PC-3 (cell line): ENCODE data around the gene SLC43A2. TPM values are rescaled to one million over a fixed set of nuclear protein-coding genes. Genes with fewer than 3 reads are reported as not detected.

Experiments
- ATAC-seq: fragments of 200-7000 bp; cut with Tn5 transposase; 2 replicates; pipeline ENCODE4 v1.9.1; 2020; ENCODE audit warnings: mild to moderate bottlenecking, moderate library complexity
- BruUV-seq: library from RNA; stranded (reverse); fragments of 400-500 nt; replicated peaks from 2 replicates; lab custom pipeline; 2021; lab: Mats Ljungman, UMichigan
- CTCF ChIA-PET: fragments of 300-600 bp; sonication (Branson Sonifier 250); formaldehyde crosslinking; loops from one replicate; lab custom pipeline; 2022; ENCODE audit warnings: antibody characterized with exemption; lab: Charles Lee
- POLR2A ChIA-PET: fragments of 300-600 bp; sonication (Branson Sonifier 250); formaldehyde crosslinking; loops from one replicate; lab custom pipeline; 2022; ENCODE audit warnings: antibody characterized with exemption; ENCODE audit not compliant: unreplicated experiment; lab: Charles Lee
- DNase-seq: peaks from one replicate; pipeline ENCODE4 v3.0.0-alpha.2; 2015
- H2AFZ ChIP-seq: fragments of 300-600 bp; sonication (generic); 2 replicates; pipeline ENCODE4 v1.6.0; 2016; ENCODE audit warnings: antibody characterized with exemption, low read length
- H3F3A ChIP-seq: fragments of 300-600 bp; sonication (generic); one replicate; pipeline ENCODE4 v1.6.0; 2017; ENCODE audit warnings: antibody characterized with exemption, low read length, control low read depth, mild to moderate bottlenecking; ENCODE audit not compliant: unreplicated experiment
- H3K27ac ChIP-seq: fragments of 300-600 bp; sonication (generic); 2 replicates; pipeline ENCODE4 v1.5.1; 2016; ENCODE audit warnings: mild to moderate bottlenecking, low read length
- H3K27me3 ChIP-seq: fragments of 300-600 bp; sonication (generic); 2 replicates; pipeline ENCODE4 v1.6.1; 2016; ENCODE audit warnings: low read length, mixed read lengths
- H3K36me3 ChIP-seq: fragments of 300-600 bp; sonication (generic); 2 replicates; pipeline ENCODE4 v1.6.1; 2016; ENCODE audit warnings: low read depth, mixed run types, low read length, mixed read lengths
- H3K4me1 ChIP-seq: fragments of 300-600 bp; sonication (generic); 2 replicates; pipeline ENCODE4 v1.5.1; 2016; ENCODE audit warnings: low read length; ENCODE audit not compliant: insufficient read depth
- H3K4me2 ChIP-seq: fragments of 300-600 bp; sonication (generic); 2 replicates; pipeline ENCODE4 v1.6.0; 2016; ENCODE audit warnings: low read length
- H3K4me3 ChIP-seq: fragments of 300-600 bp; sonication (generic); 2 replicates; pipeline ENCODE4 v1.5.1; 2016; ENCODE audit warnings: mild to moderate bottlenecking, low read length, mixed read lengths
- H3K79me2 ChIP-seq: fragments of 300-600 bp; sonication (generic); 2 replicates; pipeline ENCODE4 v1.6.1; 2017; ENCODE audit warnings: low read length, mixed read lengths
- H3K9ac ChIP-seq: fragments of 300-600 bp; sonication (generic); 2 replicates; pipeline ENCODE4 v1.6.0; 2016; ENCODE audit warnings: mild to moderate bottlenecking, low read length
- H3K9me2 ChIP-seq: fragments of 300-600 bp; sonication (generic); replicated peaks from 2 replicates; pipeline ENCODE4 v1.6.1; 2016; ENCODE audit warnings: mixed run types, low read length, mixed read lengths
- H3K9me3 ChIP-seq: fragments of 300-600 bp; sonication (generic); 2 replicates; pipeline ENCODE4 v1.6.1; 2016; ENCODE audit warnings: low read length, mixed read lengths
- H4K20me1 ChIP-seq: fragments of 300-600 bp; sonication (generic); 2 replicates; pipeline ENCODE4 v1.6.1; 2016; ENCODE audit warnings: low read length, mixed read lengths
- CTCF ChIP-seq: fragments of 300-600 bp; sonication (generic); conservative IDR thresholded peaks from 2 replicates; pipeline ENCODE4 v1.5.1; 2017; ENCODE audit warnings: antibody characterized with exemption, low read depth, mild to moderate bottlenecking, low read length
- EZH2 ChIP-seq: fragments of 300-600 bp; sonication (generic); IDR thresholded peaks from one replicate; pipeline ENCODE4 v1.6.1; 2017; ENCODE audit warnings: antibody characterized with exemption, mild to moderate bottlenecking, low read length; ENCODE audit not compliant: unreplicated experiment
- EZH2phosphoT487 ChIP-seq: fragments of 300-600 bp; sonication (generic); IDR thresholded peaks from 2 replicates; pipeline ENCODE4 v1.6.1; 2018; ENCODE audit warnings: mild to moderate bottlenecking, antibody characterized with exemption, low read length, borderline replicate concordance
- intact Hi-C: fragments of 100-400 bp; cut with micrococcal nuclease; formaldehyde crosslinking; loops from 2 replicates; pipeline ENCODE4 v1.9.0; 2023
- total RNA-seq: library from RNA; depleted of rRNA; stranded (reverse); fragments of >200 nt; gene quantifications from 2 replicates; pipeline ENCODE4 v1.2.3, GENCODE V29; 2014

Gene SLC43A2
- total RNA-seq, 1 experiment from 2014 or later = 6.2 TPM

- ATAC-seq (peak; percentile 56), DNase-seq (no peak)
- intact Hi-C loops = no loop called here
- TF ChIP-seq CTCF = no peak
- no peak for TF ChIP-seq EZH2phosphoT487
- no peak for TF ChIP-seq EZH2
- ChIA-PET POLR2A (no interaction called here), CTCF (no interaction called here)
- no peaks in the 10 kb centered on the region for H3K9me3 ChIP-seq
- no TSS peak for BruUV-seq
- no peak overlapping the region for H3K27ac ChIP-seq
- peak overlapping the region; percentile 82 for H3K4me3 ChIP-seq
- no peaks in the 10 kb centered on the region for H3K27me3 ChIP-seq
- H3K4me1 ChIP-seq = peaks cover 17% of the 10 kb centered on the region
- no peaks in the 10 kb centered on the region for H3F3A ChIP-seq
- H3K36me3 ChIP-seq = no peaks in the 10 kb centered on the region
- peak overlapping the region; percentile 94 for H3K4me2 ChIP-seq
- peak overlapping the region; percentile 79 for H3K9ac ChIP-seq
- no peak overlapping the region for H2AFZ ChIP-seq
- no peaks in the 10 kb centered on the region for H3K9me2 ChIP-seq
- peaks cover 16% of the 10 kb centered on the region; the same call in 1 of the 2 replicates for H4K20me1 ChIP-seq
- peaks cover 47% of the 10 kb centered on the region for H3K79me2 ChIP-seq
Measured at GRCh38 chr17:1562176-1562643, 66.4 kb downstream of the SLC43A2 start.

GRCh38 chr17:1561420-1562175, 67.0 kb downstream of the SLC43A2 start:
- CTCF ChIA-PET = no interaction called here
- Histone ChIP-seq H3K4me2 (peak overlapping the region; percentile 94), H3K4me1 (peaks cover 14% of the 10 kb centered on the region), H3K4me3 (peak overlapping the region; percentile 82), H3K9me3 (no peaks in the 10 kb centered on the region), H4K20me1 (peaks cover 16% of the 10 kb centered on the region; the same call in 1 of the 2 replicates), H2AFZ (no peak overlapping the region), H3K79me2 (peaks cover 50% of the 10 kb centered on the region), H3F3A (no peaks in the 10 kb centered on the region), H3K9ac (peak overlapping the region; percentile 79), H3K9me2 (no peaks in the 10 kb centered on the region), H3K27me3 (no peaks in the 10 kb centered on the region), H3K36me3 (no peaks in the 10 kb centered on the region), H3K27ac (no peak overlapping the region)
- POLR2A ChIA-PET = interaction anchor here (0.5 kb wide), 1 partner anchor 12 kb away, joined by 3 read pairs; no protein-coding TSS in a partner anchor
- TF ChIP-seq EZH2 = no peak
- TF ChIP-seq CTCF = no peak; the same call in 1 of the 2 replicates
- TF ChIP-seq EZH2phosphoT487 = no peak
- ATAC-seq = peak; percentile 41
- intact Hi-C loops = no loop called here
- DNase-seq = peak; percentile 6
- no TSS peak for BruUV-seq
